HEK293T (cell line): ENCODE data around the gene AQP2.

Experiments used
- ELF4 ChIP-seq: fragments of 450-650 bp; IDR thresholded peaks from 2 replicates; pipeline ENCODE4 v1.6.1; 2017; ENCODE audit warnings: antibody characterized with exemption
- FOXM1 ChIP-seq: fragments of 450-650 bp; IDR thresholded peaks from 2 replicates; pipeline ENCODE4 v1.6.1; 2017; ENCODE audit warnings: mild to moderate bottlenecking, borderline replicate concordance
- L3MBTL2 ChIP-seq: fragments of 450-650 bp; conservative IDR thresholded peaks from 2 replicates; pipeline ENCODE4 v1.6.1; 2016; ENCODE audit warnings: mild to moderate bottlenecking
- LEF1 ChIP-seq: fragments of 450-650 bp; IDR thresholded peaks from 2 replicates; pipeline ENCODE4 v1.6.1; 2017; ENCODE audit warnings: mild to moderate bottlenecking, borderline replicate concordance
- NFRKB ChIP-seq: fragments of 450-650 bp; IDR thresholded peaks from 2 replicates; pipeline ENCODE4 v1.6.1; 2016; ENCODE audit warnings: mild to moderate bottlenecking, moderate library complexity
- PKNOX1 ChIP-seq: fragments of 450-650 bp; IDR thresholded peaks from 2 replicates; pipeline ENCODE4 v1.6.1; 2016
- SP1 ChIP-seq: fragments of 450-650 bp; IDR thresholded peaks from 2 replicates; pipeline ENCODE4 v1.6.1; 2017
- TARDBP ChIP-seq: fragments of 450-650 bp; IDR thresholded peaks from 2 replicates; pipeline ENCODE4 v1.6.1; 2016

DNA sequence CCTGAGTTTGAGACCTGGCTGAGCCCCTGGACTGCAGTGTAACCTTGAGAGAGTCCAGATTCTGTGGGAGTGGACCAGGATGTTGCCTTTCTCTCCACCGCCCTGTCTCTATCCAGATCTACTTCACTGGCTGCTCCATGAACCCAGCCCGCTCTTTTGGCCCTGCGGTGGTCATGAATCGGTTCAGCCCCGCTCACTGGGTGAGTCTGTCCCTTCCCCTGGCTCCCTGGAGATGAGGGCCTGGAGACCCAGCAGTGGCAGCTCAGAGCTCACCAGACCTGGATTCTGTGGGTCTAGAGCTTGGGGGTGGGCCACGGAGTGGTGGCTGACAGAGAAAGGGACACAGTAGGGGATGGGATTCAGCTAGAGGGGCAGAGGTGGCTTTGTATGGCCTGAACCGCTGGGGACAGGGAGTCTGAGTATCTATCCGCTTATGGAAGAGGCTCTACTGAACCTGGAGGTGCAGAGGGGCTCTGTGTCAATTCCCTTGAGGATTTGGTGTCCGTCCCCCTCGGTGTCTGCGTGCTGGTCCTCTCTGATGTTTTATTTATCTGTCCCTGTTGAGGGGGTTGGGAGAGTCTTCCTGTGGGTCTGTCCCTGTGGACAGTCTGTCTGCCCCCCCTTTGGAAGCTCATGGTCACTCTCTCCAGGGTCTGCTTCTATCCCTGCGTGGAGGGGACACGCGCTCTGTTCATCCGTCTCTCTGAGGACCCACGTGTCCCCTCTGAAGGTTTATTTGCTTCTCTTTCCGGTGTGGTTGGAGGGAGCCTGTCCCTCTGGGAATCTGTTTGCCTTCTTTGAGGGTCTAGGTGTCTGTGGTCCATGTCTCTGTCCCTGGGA, 13.7 kb downstream of the AQP2 start:
- TF ChIP-seq PKNOX1 (no peak), TARDBP (no peak), SP1 (no peak), L3MBTL2 (no peak), FOXM1 (no peak), LEF1 (no peak), NFRKB (no peak), ELF4 (no peak)
